ENCODE measurements around the gene CHIT1.

- no peak for TF ChIP-seq POLR2A (IDR thresholded peaks at IDR 0.05)
- TF ChIP-seq CTCF (IDR thresholded peaks at IDR 0.05) = no peak
These were observed 10.3 kb downstream of the CHIT1 start for GRCh38 chr1:203219171-203219570.
